ENCODE results near the gene KRT83. TPM values are rescaled to one million over a fixed set of nuclear protein-coding genes. Genes with fewer than 3 reads are reported as not detected.
A peak's percentile ranks its signal among the peaks of the same experiment; 100 is the strongest.

Gene KRT83
- total and polyA plus RNA-seq, 11 donors, result not detected

DNA sequence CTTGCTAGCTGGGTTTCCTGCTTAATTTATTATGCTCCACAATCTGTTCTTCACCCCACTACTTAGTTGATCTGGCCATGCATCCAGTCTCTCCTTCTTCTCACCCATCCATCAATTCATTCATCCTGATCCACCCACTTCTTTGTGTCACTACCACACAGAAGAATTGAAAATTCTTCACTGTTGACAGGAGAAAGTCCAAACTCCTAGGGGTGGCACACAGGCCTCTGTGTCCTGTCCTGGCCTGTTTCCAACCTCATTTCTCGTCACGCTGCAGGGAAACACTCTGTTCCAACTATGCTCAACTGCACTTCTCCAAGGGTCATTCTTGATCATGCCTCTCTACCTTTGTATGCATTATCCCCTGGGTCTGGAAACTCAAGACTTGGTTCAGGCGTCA is 10.6 kb upstream of the KRT83 start:
- intact Hi-C loops (cut with DNase I), result no loop called here
- H3K9me3 ChIP-seq, result peaks cover 0 to 20% (median 7%) of the 10 kb centered on the region in 12 donors
- no peak overlapping the region for H3K4me3 ChIP-seq
- H3K27me3 ChIP-seq, result peaks cover 0 to 18% (median 0%) of the 10 kb centered on the region in 9 donors
- 76 to 80% (median 78%) methylated on average over 3 of the region's 3 CpGs for WGBS, 4 donors
- DNase-seq (no peak), ATAC-seq (no peak)
- H3K4me1 ChIP-seq, result no peaks in the 10 kb centered on the region
- no peak for TF ChIP-seq CTCF (IDR thresholded peaks at IDR 0.05)
- TF ChIP-seq POLR2A (IDR thresholded peaks at IDR 0.05), result no peak
- no peaks in the 10 kb centered on the region for H3K36me3 ChIP-seq
- no peak overlapping the region for H3K27ac ChIP-seq

DNA sequence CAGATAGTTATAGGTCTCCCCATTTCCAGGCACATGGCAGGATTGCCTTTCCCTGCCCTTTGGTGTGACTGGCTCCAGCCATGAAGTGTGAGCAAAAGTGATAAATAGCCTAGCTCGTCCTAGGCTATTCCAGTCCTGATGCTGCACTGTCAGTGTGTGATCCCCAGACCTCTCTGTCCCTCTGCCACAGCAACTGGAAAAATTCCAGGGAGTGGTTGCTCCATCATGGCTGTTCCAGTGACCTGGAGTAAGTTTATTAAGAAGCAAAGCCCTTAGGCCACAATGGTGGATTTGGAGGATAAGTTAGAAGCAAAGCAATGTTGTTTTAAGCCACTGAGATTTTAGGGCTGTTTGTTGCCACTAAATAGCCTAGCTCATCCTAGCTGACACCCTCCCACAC is 9.8 kb upstream of the KRT83 start:
- Histone ChIP-seq H3K4me1 (no peaks in the 10 kb centered on the region), H3K9me3 (peaks cover 0 to 12% (median 4%) of the 10 kb centered on the region in 12 donors), H3K27me3 (peaks cover 0 to 18% (median 0%) of the 10 kb centered on the region in 9 donors), H3K4me3 (no peak overlapping the region), H3K27ac (no peak overlapping the region), H3K36me3 (no peaks in the 10 kb centered on the region)
- DNase-seq (no peak), ATAC-seq (no peak)
- 40 to 50% (median 43%) methylated on average over 1 of the region's 1 CpG for WGBS, 4 donors
- intact Hi-C loops (cut with DNase I), result no loop called here
- TF ChIP-seq POLR2A (IDR thresholded peaks at IDR 0.05) (no peak), CTCF (IDR thresholded peaks at IDR 0.05) (no peak)

DNA sequence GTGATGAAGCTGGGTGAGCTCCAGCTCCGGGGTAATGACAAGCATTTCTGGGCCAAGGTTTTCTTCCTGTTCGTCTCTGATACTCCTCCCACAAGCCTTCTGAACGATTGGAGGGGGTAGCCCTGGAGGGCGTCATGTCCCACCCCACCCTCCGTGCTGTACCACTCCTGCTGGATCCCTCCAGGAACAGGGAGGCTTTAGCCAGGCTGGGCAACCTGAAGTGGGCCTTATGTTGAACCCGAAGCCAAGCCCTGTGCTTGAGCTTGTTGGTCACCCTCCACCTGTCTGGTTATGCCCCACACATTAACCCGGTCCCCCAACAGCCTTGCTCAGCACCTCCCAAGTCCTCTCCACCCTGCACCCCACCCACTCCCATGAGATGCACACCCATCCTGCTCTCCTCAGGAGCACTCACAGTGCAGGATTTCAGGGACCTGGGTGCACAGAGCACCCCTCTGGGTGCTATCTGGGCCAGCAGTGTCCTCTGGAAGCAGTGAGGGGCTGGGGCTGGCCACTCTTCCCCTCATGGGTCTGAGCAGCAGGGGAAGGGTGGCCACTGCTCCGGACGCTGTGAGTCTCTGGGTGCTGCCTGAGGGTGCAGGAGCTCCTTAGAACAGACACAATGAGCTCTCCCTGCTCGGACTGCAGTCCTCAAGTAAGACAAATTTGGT is 6.8 kb upstream of the KRT83 start:
- WGBS, 4 donors, result 68 to 86% (median 76%) methylated on average over 5 to 10 of the region's 10 CpGs
- Histone ChIP-seq H3K4me1 (no peaks in the 10 kb centered on the region), H3K4me3 (no peak overlapping the region), H3K27ac (no peak overlapping the region), H3K9me3 (no peaks in the 10 kb centered on the region), H3K36me3 (no peaks in the 10 kb centered on the region), H3K27me3 (peaks cover 0 to 12% (median 0%) of the 10 kb centered on the region in 9 donors)
- DNase-seq (no peak), ATAC-seq (peak in 3 of 4 donors; percentile 5 to 17 (median 16))
- TF ChIP-seq CTCF (IDR thresholded peaks at IDR 0.05), result no peak
- no peak for TF ChIP-seq POLR2A (IDR thresholded peaks at IDR 0.05)
- intact Hi-C loops (cut with DNase I), result loop anchor here in 8 of 10 donors (1.0 to 5.0 kb wide), 3 partner anchors 171 to 172 kb away; no protein-coding TSS in a partner anchor

DNA sequence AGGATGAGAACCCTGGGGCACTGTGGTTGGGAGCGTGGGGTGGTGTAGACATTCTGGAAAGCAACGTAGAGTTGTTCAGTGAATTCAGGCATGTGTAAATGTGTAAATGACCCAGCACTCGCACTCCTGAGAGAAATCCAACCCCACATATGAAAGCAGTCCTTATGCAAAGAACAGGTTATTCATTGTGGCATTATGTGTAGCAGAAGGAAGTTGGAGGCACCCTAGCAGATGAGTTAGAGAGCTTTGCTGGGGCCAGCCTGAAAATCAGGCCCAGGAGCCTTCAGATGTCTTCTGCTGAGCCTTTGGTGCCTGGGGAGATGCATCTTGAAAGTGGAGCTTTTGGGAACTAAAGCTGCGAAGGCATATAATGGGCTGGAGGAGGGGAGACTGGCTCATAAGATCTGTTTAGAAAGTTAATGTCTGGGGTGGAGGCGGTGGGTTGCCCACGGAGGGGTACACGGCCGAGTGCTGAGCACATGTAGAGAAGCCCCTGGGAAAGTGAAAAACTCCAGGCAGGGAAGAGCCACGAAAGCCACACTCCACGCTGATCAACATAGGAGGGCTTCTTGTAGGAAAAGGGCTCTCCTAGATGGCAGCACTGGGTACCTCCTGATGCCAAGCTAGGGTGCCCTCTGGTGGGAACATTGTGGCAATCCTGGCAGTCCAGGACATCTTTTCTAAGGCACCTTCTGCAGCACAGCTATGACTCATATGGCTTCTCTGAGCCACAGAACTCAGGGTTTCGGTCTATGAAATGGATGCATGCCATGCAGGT is 6.0 kb upstream of the KRT83 start:
- WGBS, 4 donors, result 49 to 54% (median 52%) methylated on average over 11 of the region's 11 CpGs
- no peak overlapping the region for H3K27ac ChIP-seq
- peaks cover 0 to 19% (median 0%) of the 10 kb centered on the region in 9 donors for H3K27me3 ChIP-seq
- H3K4me3 ChIP-seq, result no peak overlapping the region
- intact Hi-C loops (cut with DNase I), result loop anchor here in 6 of 10 donors (1.0 to 5.0 kb wide), 3 partner anchors 170 to 171 kb away; no protein-coding TSS in a partner anchor
- no peaks in the 10 kb centered on the region for H3K9me3 ChIP-seq
- H3K36me3 ChIP-seq, result no peaks in the 10 kb centered on the region
- DNase-seq (peak in 4 of 5 donors; percentile 57 to 75 (median 68)), ATAC-seq (peak; percentile 57 to 93 (median 85))
- H3K4me1 ChIP-seq, result no peaks in the 10 kb centered on the region
- TF ChIP-seq POLR2A (IDR thresholded peaks at IDR 0.05) (no peak), CTCF (IDR thresholded peaks at IDR 0.05) (peak; percentile 50 to 83 (median 68))
